ENCODE data around the gene WDFY2. TPM values are rescaled to one million over a fixed set of nuclear protein-coding genes. Genes with fewer than 3 reads are reported as not detected.

Gene WDFY2
- total and polyA plus RNA-seq, 7 experiments from 2014 or later, result 3.2 to 44.3 (median 18.6) TPM

DNA sequence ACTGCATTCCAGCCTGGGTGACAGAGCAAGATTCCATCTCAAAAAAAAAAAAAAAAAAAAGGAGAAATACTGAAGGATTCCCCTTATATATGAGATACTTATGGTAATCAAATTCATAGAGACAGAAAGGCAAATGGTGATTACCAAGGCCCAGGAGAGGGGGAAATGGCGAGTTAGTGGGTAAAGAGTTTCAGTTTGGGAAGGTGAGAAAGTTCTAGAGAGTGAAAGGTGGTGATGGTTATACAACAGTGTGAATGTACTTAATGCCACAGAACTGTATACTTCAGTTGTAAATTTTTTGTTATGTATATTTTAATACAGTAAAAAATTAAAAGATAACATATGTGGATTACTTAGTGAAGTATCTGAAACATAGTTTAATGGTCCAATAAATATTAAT is 129.5 kb downstream of the WDFY2 start:
- DNase-seq, result no peak
- ChIA-PET POLR2A (no interaction called here), CTCF (no interaction called here)
- peaks cover 0 to 4% (median 2%) of the 10 kb centered on the region in 7 donors for H3K4me1 Mint-ChIP-seq
- H3K9me3 ChIP-seq (ENCODE audit: control insufficient read depth in 2 of 3, low read length in 3 of 3), result no peaks in the 10 kb centered on the region
- no peaks in the 10 kb centered on the region for H3K4me1 ChIP-seq (ENCODE audit: control insufficient read depth in 2 of 2, insufficient read depth in 2 of 2, low read length in 2 of 2)
- H3K27me3 ChIP-seq (ENCODE audit: control insufficient read depth in 2 of 2, insufficient read depth in 2 of 2, low read length in 2 of 2), result no peaks in the 10 kb centered on the region
- H3K4me3 ChIP-seq (ENCODE audit: low read length), result no peak overlapping the region
- H3K27ac ChIP-seq (ENCODE audit: low read depth, low read length), result no peak overlapping the region
- H3K4me3 Mint-ChIP-seq, result no peak overlapping the region
- no peaks in the 10 kb centered on the region for H3K27me3 Mint-ChIP-seq
- intact Hi-C loops (cut with micrococcal nuclease), result no loop called here
- H3K27ac Mint-ChIP-seq, result no peak overlapping the region
- H3K36me3 Mint-ChIP-seq, result peaks cover 0 to 12% (median 10%) of the 10 kb centered on the region in 5 donors
- H3K36me3 ChIP-seq (ENCODE audit: control insufficient read depth in 2 of 3, insufficient read depth in 3 of 3, low read length in 3 of 3), result no peaks in the 10 kb centered on the region
- peaks cover 0 to 4% (median 0%) of the 10 kb centered on the region in 11 donors for H3K9me3 Mint-ChIP-seq
- ATAC-seq, result no peak

DNA sequence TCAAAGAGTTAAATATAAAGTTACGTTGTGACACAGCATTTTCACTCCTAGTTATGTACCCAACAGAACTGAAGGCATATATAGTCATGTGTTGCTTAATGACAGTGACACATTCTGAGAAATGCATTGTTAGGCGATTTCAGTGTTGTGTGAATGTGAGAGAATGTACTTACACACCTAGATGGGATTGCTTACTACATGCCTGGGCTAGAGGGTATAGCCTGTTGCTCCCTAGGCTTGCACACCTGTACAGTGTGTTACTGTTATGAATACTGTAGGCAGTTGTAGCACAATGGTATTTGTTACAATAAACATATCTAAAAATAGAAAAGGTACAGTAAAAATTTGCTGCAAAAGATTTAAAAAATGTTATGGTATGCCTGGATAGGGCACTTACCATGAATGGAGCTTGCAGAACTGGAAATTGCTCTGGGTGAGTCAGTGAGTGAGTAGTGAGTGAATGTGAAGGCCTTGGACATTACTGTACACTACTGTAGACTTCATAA is 130.5 kb downstream of the WDFY2 start:
- no peak overlapping the region for H3K4me3 Mint-ChIP-seq
- H3K36me3 Mint-ChIP-seq, result peaks cover 0 to 16% (median 9%) of the 10 kb centered on the region in 5 donors
- peaks cover 0 to 4% (median 2%) of the 10 kb centered on the region in 7 donors for H3K4me1 Mint-ChIP-seq
- POLR2A ChIA-PET, result no interaction called here
- H3K4me3 ChIP-seq (ENCODE audit: low read length), result no peak overlapping the region
- ATAC-seq (peak; percentile 65), DNase-seq (no peak)
- peaks cover 0 to 4% (median 0%) of the 10 kb centered on the region in 11 donors for H3K9me3 Mint-ChIP-seq
- no peaks in the 10 kb centered on the region for H3K27me3 ChIP-seq (ENCODE audit: control insufficient read depth in 2 of 2, insufficient read depth in 2 of 2, low read length in 2 of 2)
- H3K4me1 ChIP-seq (ENCODE audit: control insufficient read depth in 2 of 2, insufficient read depth in 2 of 2, low read length in 2 of 2), result no peaks in the 10 kb centered on the region
- H3K27ac Mint-ChIP-seq, result no peak overlapping the region
- CTCF ChIA-PET, result no interaction called here
- intact Hi-C loops (cut with micrococcal nuclease), result no loop called here
- H3K27ac ChIP-seq (ENCODE audit: low read depth, low read length), result no peak overlapping the region
- H3K36me3 ChIP-seq (ENCODE audit: control insufficient read depth in 2 of 3, insufficient read depth in 3 of 3, low read length in 3 of 3), result no peaks in the 10 kb centered on the region
- H3K9me3 ChIP-seq (ENCODE audit: control insufficient read depth in 2 of 3, low read length in 3 of 3), result no peaks in the 10 kb centered on the region
- H3K27me3 Mint-ChIP-seq, result no peaks in the 10 kb centered on the region

DNA sequence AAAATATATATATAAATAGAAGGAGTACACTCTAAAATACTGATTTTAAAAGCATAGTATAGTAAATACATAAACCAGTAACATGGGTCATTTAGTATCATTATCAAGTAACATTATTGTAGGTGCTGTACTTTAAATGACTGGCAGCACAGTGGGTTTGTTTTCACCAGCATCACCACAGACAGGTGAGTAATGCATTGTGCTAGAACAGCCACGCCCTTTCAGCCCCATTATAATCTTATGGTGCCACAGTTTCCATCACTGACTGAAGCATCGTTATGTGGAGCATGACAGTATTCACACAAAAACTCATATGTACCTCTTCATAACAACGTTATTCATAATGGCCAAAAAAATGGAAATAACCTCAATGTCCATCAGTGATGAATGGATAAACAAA is 131.4 kb downstream of the WDFY2 start:
- Histone ChIP-seq H3K9me3 (ENCODE audit: control insufficient read depth in 2 of 3, low read length in 3 of 3) (no peaks in the 10 kb centered on the region), H3K27ac (ENCODE audit: low read depth, low read length) (no peak overlapping the region), H3K36me3 (ENCODE audit: control insufficient read depth in 2 of 3, insufficient read depth in 3 of 3, low read length in 3 of 3) (no peaks in the 10 kb centered on the region), H3K4me1 (ENCODE audit: control insufficient read depth in 2 of 2, insufficient read depth in 2 of 2, low read length in 2 of 2) (no peaks in the 10 kb centered on the region), H3K27me3 (ENCODE audit: control insufficient read depth in 2 of 2, insufficient read depth in 2 of 2, low read length in 2 of 2) (no peaks in the 10 kb centered on the region), H3K4me3 (ENCODE audit: low read length) (no peak overlapping the region)
- DNase-seq (no peak), ATAC-seq (no peak)
- H3K36me3 Mint-ChIP-seq, result peaks cover 0 to 16% (median 7%) of the 10 kb centered on the region in 5 donors
- no peak overlapping the region for H3K27ac Mint-ChIP-seq
- H3K27me3 Mint-ChIP-seq, result no peaks in the 10 kb centered on the region
- ChIA-PET POLR2A (no interaction called here), CTCF (no interaction called here)
- intact Hi-C loops (cut with micrococcal nuclease), result no loop called here
- H3K4me3 Mint-ChIP-seq, result no peak overlapping the region
- peaks cover 0 to 4% (median 2%) of the 10 kb centered on the region in 7 donors for H3K4me1 Mint-ChIP-seq
- H3K9me3 Mint-ChIP-seq, result peaks cover 0 to 4% (median 0%) of the 10 kb centered on the region in 11 donors

GRCh38 chr13:51717786-51718398 is 133.6 kb downstream of the WDFY2 start:
- H3K4me1 ChIP-seq (ENCODE audit: control insufficient read depth in 2 of 2, insufficient read depth in 2 of 2, low read length in 2 of 2), result no peaks in the 10 kb centered on the region
- DNase-seq (no peak), ATAC-seq (no peak)
- CTCF ChIA-PET, result interaction anchor here (0.7 kb wide), 1 partner anchor 73 kb away, joined by 3 read pairs; no protein-coding TSS in a partner anchor
- POLR2A ChIA-PET, result no interaction called here
- Mint-ChIP-seq H3K27ac (peak overlapping the region in 2 of 9 donors; percentile 12 to 38), H3K36me3 (peaks cover 0 to 21% (median 8%) of the 10 kb centered on the region in 5 donors), H3K9me3 (peaks cover 0 to 2% (median 0%) of the 10 kb centered on the region in 11 donors), H3K4me3 (no peak overlapping the region), H3K27me3 (no peaks in the 10 kb centered on the region), H3K4me1 (peaks cover 0 to 4% (median 3%) of the 10 kb centered on the region in 7 donors)
- no peak overlapping the region for H3K4me3 ChIP-seq (ENCODE audit: low read length)
- no peaks in the 10 kb centered on the region for H3K36me3 ChIP-seq (ENCODE audit: control insufficient read depth in 2 of 3, insufficient read depth in 3 of 3, low read length in 3 of 3)
- no peaks in the 10 kb centered on the region for H3K27me3 ChIP-seq (ENCODE audit: control insufficient read depth in 2 of 2, insufficient read depth in 2 of 2, low read length in 2 of 2)
- no peak overlapping the region for H3K27ac ChIP-seq (ENCODE audit: low read depth, low read length)
- no peaks in the 10 kb centered on the region for H3K9me3 ChIP-seq (ENCODE audit: control insufficient read depth in 2 of 3, low read length in 3 of 3)
- intact Hi-C loops (cut with micrococcal nuclease), result no loop called here

DNA sequence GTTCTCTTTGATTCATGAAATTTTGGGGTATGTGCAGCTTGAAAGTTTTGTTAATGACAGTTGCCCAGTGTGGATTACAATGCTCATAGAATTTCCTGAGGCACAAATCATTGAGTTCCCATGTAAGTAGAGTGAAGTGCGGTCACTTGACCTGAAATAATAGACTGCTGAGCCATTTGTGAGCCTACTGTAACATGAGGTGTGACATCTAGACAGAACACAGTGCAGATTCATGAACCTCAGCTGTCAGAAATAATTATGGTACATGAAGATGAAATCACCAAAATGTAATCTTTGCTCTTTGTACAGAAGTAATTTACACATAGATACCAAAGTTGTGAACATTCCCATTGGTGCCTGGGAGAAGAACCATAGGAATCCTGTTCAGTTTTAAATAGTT is 135.1 kb downstream of the WDFY2 start:
- no peaks in the 10 kb centered on the region for H3K36me3 ChIP-seq (ENCODE audit: control insufficient read depth in 2 of 3, insufficient read depth in 3 of 3, low read length in 3 of 3)
- H3K36me3 Mint-ChIP-seq, result peaks cover 4 to 28% (median 8%) of the 10 kb centered on the region in 5 donors

GRCh38 chr13:51721496-51721895 is 137.2 kb downstream of the WDFY2 start:
- ChIA-PET POLR2A (interaction anchor here (0.8 kb wide), 1 partner anchor 21 kb away, joined by 3 read pairs; no protein-coding TSS in a partner anchor), CTCF (no interaction called here)
- Mint-ChIP-seq H3K36me3 (peaks cover 9 to 32% (median 15%) of the 10 kb centered on the region in 5 donors), H3K4me3 (no peak overlapping the region), H3K4me1 (peaks cover 0 to 1% (median 0%) of the 10 kb centered on the region in 7 donors), H3K27ac (no peak overlapping the region), H3K9me3 (no peaks in the 10 kb centered on the region), H3K27me3 (no peaks in the 10 kb centered on the region)
- intact Hi-C loops (cut with micrococcal nuclease), result no loop called here
- H3K9me3 ChIP-seq (ENCODE audit: control insufficient read depth in 2 of 3, low read length in 3 of 3), result no peaks in the 10 kb centered on the region
- ATAC-seq, result no peak
- no peak overlapping the region for H3K27ac ChIP-seq (ENCODE audit: low read depth, low read length)
- no peak overlapping the region for H3K4me3 ChIP-seq (ENCODE audit: low read length)
- no peak for DNase-seq
- H3K36me3 ChIP-seq (ENCODE audit: control insufficient read depth in 2 of 3, insufficient read depth in 3 of 3, low read length in 3 of 3), result peaks cover 0 to 3% (median 0%) of the 10 kb centered on the region in 3 experiments
- H3K4me1 ChIP-seq (ENCODE audit: control insufficient read depth in 2 of 2, insufficient read depth in 2 of 2, low read length in 2 of 2), result no peaks in the 10 kb centered on the region
- H3K27me3 ChIP-seq (ENCODE audit: control insufficient read depth in 2 of 2, insufficient read depth in 2 of 2, low read length in 2 of 2), result no peaks in the 10 kb centered on the region

More for the DNA sequence above, 135.1 kb downstream of the WDFY2 start:
- no peaks in the 10 kb centered on the region for H3K9me3 ChIP-seq (ENCODE audit: control insufficient read depth in 2 of 3, low read length in 3 of 3)
- Mint-ChIP-seq H3K27me3 (no peaks in the 10 kb centered on the region), H3K9me3 (no peaks in the 10 kb centered on the region), H3K27ac (no peak overlapping the region), H3K4me1 (peaks cover 0 to 4% (median 1%) of the 10 kb centered on the region in 7 donors), H3K4me3 (no peak overlapping the region)
- H3K4me1 ChIP-seq (ENCODE audit: control insufficient read depth in 2 of 2, insufficient read depth in 2 of 2, low read length in 2 of 2), result no peaks in the 10 kb centered on the region
- ChIA-PET POLR2A (no interaction called here), CTCF (no interaction called here)
- no peaks in the 10 kb centered on the region for H3K27me3 ChIP-seq (ENCODE audit: control insufficient read depth in 2 of 2, insufficient read depth in 2 of 2, low read length in 2 of 2)
- ATAC-seq (no peak), DNase-seq (no peak)
- no peak overlapping the region for H3K4me3 ChIP-seq (ENCODE audit: low read length)
- intact Hi-C loops (cut with micrococcal nuclease), result no loop called here
- no peak overlapping the region for H3K27ac ChIP-seq (ENCODE audit: low read depth, low read length)

- ATAC-seq (no peak), DNase-seq (no peak)
- Histone ChIP-seq H3K9me3 (ENCODE audit: control insufficient read depth in 2 of 3, low read length in 3 of 3) (no peaks in the 10 kb centered on the region), H3K4me1 (ENCODE audit: control insufficient read depth in 2 of 2, insufficient read depth in 2 of 2, low read length in 2 of 2) (no peaks in the 10 kb centered on the region), H3K4me3 (ENCODE audit: low read length) (no peak overlapping the region), H3K36me3 (ENCODE audit: control insufficient read depth in 2 of 3, insufficient read depth in 3 of 3, low read length in 3 of 3) (peaks cover 0 to 3% (median 0%) of the 10 kb centered on the region in 3 experiments), H3K27me3 (ENCODE audit: control insufficient read depth in 2 of 2, insufficient read depth in 2 of 2, low read length in 2 of 2) (no peaks in the 10 kb centered on the region), H3K27ac (ENCODE audit: low read depth, low read length) (no peak overlapping the region)
- H3K27me3 Mint-ChIP-seq, result no peaks in the 10 kb centered on the region
- no peak overlapping the region for H3K27ac Mint-ChIP-seq
- H3K4me3 Mint-ChIP-seq, result no peak overlapping the region
- H3K4me1 Mint-ChIP-seq, result peaks cover 0 to 1% (median 0%) of the 10 kb centered on the region in 7 donors
- ChIA-PET POLR2A (no interaction called here), CTCF (no interaction called here)
- intact Hi-C loops (cut with micrococcal nuclease), result no loop called here
- H3K9me3 Mint-ChIP-seq, result no peaks in the 10 kb centered on the region
- H3K36me3 Mint-ChIP-seq, result peaks cover 9 to 47% (median 24%) of the 10 kb centered on the region in 5 donors
Measured at GRCh38 chr13:51723529-51723928, 139.3 kb downstream of the WDFY2 start.
